MM.1S (cell line): ENCODE measurements around the gene QSER1.

Source experiments
- CTCF ChIP-seq: fragments of 300-600 bp; sonication (generic); IDR thresholded peaks from 2 replicates; pipeline ENCODE4 v1.5.1; 2016; ENCODE audit warnings: antibody characterized with exemption, low read length, mixed read lengths
- EZH2phosphoT487 ChIP-seq: fragments of 300-600 bp; sonication (generic); IDR thresholded peaks from 2 replicates; pipeline ENCODE4 v1.6.1; 2018; ENCODE audit warnings: antibody characterized with exemption, low read length

- no peak for TF ChIP-seq CTCF
- no peak for TF ChIP-seq EZH2phosphoT487
Observed at GRCh38 chr11:32899438-32899837, 6.8 kb downstream of the QSER1 start.
